ENCODE data around the gene IGFBP2. TPM values are rescaled to one million over a fixed set of nuclear protein-coding genes. Genes with fewer than 3 reads are reported as not detected.

Gene IGFBP2
- total and polyA plus RNA-seq, 2 experiments from 2014 or later, result 177 to 364 TPM

GRCh38 chr2:216666461-216667233 is 33.4 kb downstream of the IGFBP2 start:
- peaks cover 19% of the 10 kb centered on the region for H3K4me1 ChIP-seq (ENCODE audit: insufficient read depth)
- no peak overlapping the region for H3K4me3 ChIP-seq
- peak; percentile 80 for ATAC-seq
- H3K36me3 ChIP-seq (ENCODE audit: insufficient read depth), result 0 out of 2 replicates have a peak, but pooled peaks cover 4% of the 10 kb centered on the region
- no peak overlapping the region for H3K4me3 Mint-ChIP-seq
- no peaks in the 10 kb centered on the region for H3K9me3 Mint-ChIP-seq
- no peak for TF ChIP-seq ZNF331 (CRISPR knock-in tag; IDR thresholded peaks at IDR 0.05; ENCODE audit: low read depth)
- 0 out of 2 replicates have a peak, but pooled peaks have one; percentile 35 for TF ChIP-seq ZNF462 (CRISPR knock-in tag; IDR thresholded peaks at IDR 0.05)
- TF ChIP-seq, protein P1, sequence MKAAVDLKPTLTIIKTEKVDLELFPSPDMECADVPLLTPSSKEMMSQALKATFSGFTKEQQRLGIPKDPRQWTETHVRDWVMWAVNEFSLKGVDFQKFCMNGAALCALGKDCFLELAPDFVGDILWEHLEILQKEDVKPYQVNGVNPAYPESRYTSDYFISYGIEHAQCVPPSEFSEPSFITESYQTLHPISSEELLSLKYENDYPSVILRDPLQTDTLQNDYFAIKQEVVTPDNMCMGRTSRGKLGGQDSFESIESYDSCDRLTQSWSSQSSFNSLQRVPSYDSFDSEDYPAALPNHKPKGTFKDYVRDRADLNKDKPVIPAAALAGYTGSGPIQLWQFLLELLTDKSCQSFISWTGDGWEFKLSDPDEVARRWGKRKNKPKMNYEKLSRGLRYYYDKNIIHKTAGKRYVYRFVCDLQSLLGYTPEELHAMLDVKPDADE (IDR thresholded peaks at IDR 0.05), result no peak; the same call in 1 of the 2 replicates
- no peak for TF ChIP-seq CREB1 (CRISPR knock-in tag; IDR thresholded peaks at IDR 0.05; ENCODE audit: low read depth)
- TF ChIP-seq STAT1 (IDR thresholded peaks at IDR 0.05; ENCODE audit: unreplicated experiment), result no peak
- TF ChIP-seq, protein P2, sequence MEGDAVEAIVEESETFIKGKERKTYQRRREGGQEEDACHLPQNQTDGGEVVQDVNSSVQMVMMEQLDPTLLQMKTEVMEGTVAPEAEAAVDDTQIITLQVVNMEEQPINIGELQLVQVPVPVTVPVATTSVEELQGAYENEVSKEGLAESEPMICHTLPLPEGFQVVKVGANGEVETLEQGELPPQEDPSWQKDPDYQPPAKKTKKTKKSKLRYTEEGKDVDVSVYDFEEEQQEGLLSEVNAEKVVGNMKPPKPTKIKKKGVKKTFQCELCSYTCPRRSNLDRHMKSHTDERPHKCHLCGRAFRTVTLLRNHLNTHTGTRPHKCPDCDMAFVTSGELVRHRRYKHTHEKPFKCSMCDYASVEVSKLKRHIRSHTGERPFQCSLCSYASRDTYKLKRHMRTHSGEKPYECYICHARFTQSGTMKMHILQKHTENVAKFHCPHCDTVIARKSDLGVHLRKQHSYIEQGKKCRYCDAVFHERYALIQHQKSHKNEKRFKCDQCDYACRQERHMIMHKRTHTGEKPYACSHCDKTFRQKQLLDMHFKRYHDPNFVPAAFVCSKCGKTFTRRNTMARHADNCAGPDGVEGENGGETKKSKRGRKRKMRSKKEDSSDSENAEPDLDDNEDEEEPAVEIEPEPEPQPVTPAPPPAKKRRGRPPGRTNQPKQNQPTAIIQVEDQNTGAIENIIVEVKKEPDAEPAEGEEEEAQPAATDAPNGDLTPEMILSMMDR (conservative IDR thresholded peaks at IDR 0.05; ENCODE audit: low read depth in 2 of 2), result peak; percentile 98 to 100
- H3K9me2 ChIP-seq (ENCODE audit: insufficient read depth), result no peaks in the 10 kb centered on the region
- no peak overlapping the region for H3K27ac Mint-ChIP-seq
- no peak overlapping the region for H2AFZ ChIP-seq
- no peak overlapping the region for H3K27ac ChIP-seq (ENCODE audit: low read depth)
- DNase-seq (ENCODE audit: low spot score), result peak; percentile 89
- H3K36me3 Mint-ChIP-seq (ENCODE audit: low read depth), result peaks cover 27% of the 10 kb centered on the region
- 0 out of 2 replicates have a peak, but pooled peaks cover 6% of the 10 kb centered on the region for H3F3A ChIP-seq (replicated peaks; ENCODE audit: low read depth)
- no peaks in the 10 kb centered on the region for H3K79me2 ChIP-seq (replicated peaks; ENCODE audit: insufficient read depth)
- H4K20me1 ChIP-seq (replicated peaks; ENCODE audit: insufficient read depth), result 0 out of 2 replicates have a peak, but pooled peaks cover 4% of the 10 kb centered on the region
- peaks cover 17% of the 10 kb centered on the region for H3K27me3 Mint-ChIP-seq (ENCODE audit: insufficient read depth, low read depth, poor library complexity)
- 0 out of 2 replicates have a peak overlapping the region, but pooled peaks have one; percentile 70 for H3K4me2 ChIP-seq
- H3K27me3 ChIP-seq (ENCODE audit: insufficient read depth), result no peaks in the 10 kb centered on the region
- H3K4me1 Mint-ChIP-seq, result peaks cover 22% of the 10 kb centered on the region
